ENCODE data around the gene FAM187B.

FAM187B gene

GRCh38 chr19:35213663-35214632 lies 14.6 kb downstream of the FAM187B start:
- DNase-seq (ENCODE audit: low read depth) = peak; percentile 45
- H3K4me3 ChIP-seq (ENCODE audit: low read length) = no peak overlapping the region
- TF ChIP-seq CTCF (conservative IDR thresholded peaks at IDR 0.05; ENCODE audit: low read length) = no peak

- no peak for DNase-seq (ENCODE audit: low read depth)
- TF ChIP-seq CTCF (conservative IDR thresholded peaks at IDR 0.05; ENCODE audit: low read length) = no peak
- no peak overlapping the region for H3K4me3 ChIP-seq (ENCODE audit: low read length)
Measured at GRCh38 chr19:35212241-35212640, 16.3 kb downstream of the FAM187B start.

DNA sequence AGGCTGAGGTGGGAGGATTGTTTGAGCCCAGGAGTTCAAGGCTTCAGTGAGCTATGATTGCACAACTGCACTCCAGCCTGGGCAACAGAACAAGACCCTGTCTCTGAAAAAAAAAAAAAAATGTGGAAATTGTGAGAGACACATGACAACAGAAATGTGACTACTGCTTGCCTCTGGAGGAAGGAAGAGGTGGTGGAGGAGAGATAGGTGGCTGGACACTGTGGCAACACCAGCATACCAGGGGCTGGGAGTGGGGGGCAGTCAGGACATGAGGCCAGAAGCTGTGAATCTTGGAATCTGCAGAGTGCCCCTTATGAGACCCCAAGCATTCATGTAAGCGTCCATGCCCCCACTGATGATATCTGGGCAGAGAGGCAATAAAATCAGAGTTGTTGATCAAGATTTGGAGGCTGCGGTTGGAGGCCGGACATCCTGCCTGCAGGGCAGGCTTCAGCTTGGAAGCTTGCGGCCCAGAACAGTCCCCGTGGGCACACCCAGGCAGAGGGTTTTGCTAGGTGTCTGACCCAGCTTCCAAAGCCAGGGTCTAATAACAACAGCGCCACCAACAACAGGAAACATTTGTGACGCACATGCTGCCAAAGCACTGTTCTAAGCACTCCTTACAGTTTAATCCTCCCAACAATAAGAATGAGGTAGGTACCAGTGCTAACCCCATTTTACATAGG lies 16.9 kb downstream of the FAM187B start:
- no peak for DNase-seq (ENCODE audit: low read depth)
- no peak for TF ChIP-seq CTCF (conservative IDR thresholded peaks at IDR 0.05; ENCODE audit: low read length)
- H3K4me3 ChIP-seq (ENCODE audit: low read length) = no peak overlapping the region

DNA sequence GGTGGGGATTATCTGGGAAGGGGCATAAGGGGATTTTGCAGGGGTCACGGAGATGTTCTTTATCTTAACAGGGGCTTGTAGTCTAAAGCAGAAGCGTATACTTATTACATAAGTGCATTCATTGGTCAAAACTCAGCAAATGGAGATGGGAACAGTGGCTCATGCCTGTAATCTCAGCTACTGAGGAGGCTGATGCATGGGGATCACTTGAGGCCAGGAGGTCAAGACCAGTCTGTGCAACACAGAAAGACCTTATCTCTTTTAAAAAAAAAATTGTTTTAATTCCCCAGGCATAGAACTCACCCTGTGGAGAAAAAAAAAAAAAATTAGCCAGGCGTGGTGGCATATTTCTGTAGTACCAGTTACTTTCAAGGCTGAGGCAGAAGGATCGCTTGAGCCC lies 18.9 kb downstream of the FAM187B start:
- no peak for DNase-seq (ENCODE audit: low read depth)
- TF ChIP-seq CTCF (conservative IDR thresholded peaks at IDR 0.05; ENCODE audit: low read length) = no peak
- no peak overlapping the region for H3K4me3 ChIP-seq (ENCODE audit: low read length)

- TF ChIP-seq CTCF (conservative IDR thresholded peaks at IDR 0.05; ENCODE audit: low read length) = no peak
- H3K4me3 ChIP-seq (ENCODE audit: low read length) = no peak overlapping the region
- DNase-seq (ENCODE audit: low read depth) = no peak
Measured at GRCh38 chr19:35208121-35208520, 20.4 kb downstream of the FAM187B start.

- TF ChIP-seq CTCF (conservative IDR thresholded peaks at IDR 0.05; ENCODE audit: low read length) = no peak
- H3K4me3 ChIP-seq (ENCODE audit: low read length) = no peak overlapping the region
- no peak for DNase-seq (ENCODE audit: low read depth)
Measured at GRCh38 chr19:35207391-35207871, 21.1 kb downstream of the FAM187B start.
